ENCODE measurements around the gene ABTB2.

The ABTB2 gene

DNA sequence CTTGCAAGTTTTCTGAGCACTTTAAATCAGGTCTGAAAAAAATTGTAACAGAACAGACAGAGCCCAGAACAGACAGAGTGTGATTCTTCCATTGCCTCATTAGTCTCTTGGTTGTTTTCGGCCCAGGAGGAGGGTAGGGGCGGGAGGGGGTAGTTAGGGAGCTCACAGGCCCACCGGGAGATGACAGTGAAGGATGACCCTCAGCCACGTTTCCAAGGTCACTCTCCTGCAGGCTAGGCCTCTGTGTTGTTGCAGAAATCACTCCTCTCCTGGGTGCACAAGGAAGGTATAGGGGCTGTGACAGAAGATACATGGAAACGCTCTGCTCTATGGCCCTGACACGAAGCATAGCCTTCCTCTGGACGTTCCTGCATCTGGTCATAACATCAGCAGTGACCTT is 69.3 kb downstream of the ABTB2 start:
- H3K9ac ChIP-seq (ENCODE audit: low read length): no peak overlapping the region
- no peaks in the 10 kb centered on the region for H3K27me3 ChIP-seq (ENCODE audit: control insufficient read depth, insufficient read depth, low read length)
- H3K4me3 ChIP-seq (ENCODE audit: low read length): no peak overlapping the region
- no peaks in the 10 kb centered on the region for H3K36me3 ChIP-seq (ENCODE audit: control insufficient read depth, insufficient read depth, low read length)
- H3K27ac ChIP-seq (ENCODE audit: low read depth, low read length): no peak overlapping the region
- peaks cover 4% of the 10 kb centered on the region for H3K4me1 ChIP-seq (ENCODE audit: control insufficient read depth, insufficient read depth, low read length)

DNA sequence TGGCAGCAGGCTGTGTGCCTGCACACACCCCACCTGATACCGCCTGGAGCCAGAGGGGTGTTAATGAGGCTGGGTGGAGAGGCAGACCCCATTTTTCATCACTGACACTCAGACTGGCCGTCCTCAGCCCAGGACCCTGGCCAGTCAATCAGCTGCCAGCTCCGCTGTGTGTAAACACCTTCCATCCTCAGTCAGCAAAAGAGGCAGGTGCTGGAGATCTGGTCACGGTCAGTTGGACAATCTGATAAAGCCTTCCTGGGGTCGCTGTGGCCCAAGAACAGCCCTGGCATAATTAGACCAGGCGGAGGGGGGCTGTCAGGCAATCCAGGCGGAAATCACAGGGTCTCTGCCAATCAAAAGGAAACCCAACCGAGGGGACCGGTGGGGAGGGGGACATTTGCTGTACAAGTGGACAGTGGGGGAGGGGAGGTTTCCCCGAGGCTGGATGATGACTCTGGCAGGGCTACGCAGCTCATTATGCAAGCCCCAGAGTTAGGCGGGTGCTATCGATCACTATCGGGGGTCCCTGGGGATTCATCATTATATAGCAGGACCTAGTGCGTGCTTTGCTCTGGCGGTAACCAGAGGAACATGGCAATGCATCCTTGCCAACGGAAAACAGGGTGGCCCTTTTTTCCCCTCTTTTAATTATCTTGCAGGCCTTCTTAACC is 72.9 kb downstream of the ABTB2 start:
- H3K27me3 ChIP-seq (ENCODE audit: control insufficient read depth, insufficient read depth, low read length): no peaks in the 10 kb centered on the region
- H3K4me1 ChIP-seq (ENCODE audit: control insufficient read depth, insufficient read depth, low read length): no peaks in the 10 kb centered on the region
- H3K9ac ChIP-seq (ENCODE audit: low read length): no peak overlapping the region
- H3K4me3 ChIP-seq (ENCODE audit: low read length): no peak overlapping the region
- H3K36me3 ChIP-seq (ENCODE audit: control insufficient read depth, insufficient read depth, low read length): no peaks in the 10 kb centered on the region
- no peak overlapping the region for H3K27ac ChIP-seq (ENCODE audit: low read depth, low read length)

DNA sequence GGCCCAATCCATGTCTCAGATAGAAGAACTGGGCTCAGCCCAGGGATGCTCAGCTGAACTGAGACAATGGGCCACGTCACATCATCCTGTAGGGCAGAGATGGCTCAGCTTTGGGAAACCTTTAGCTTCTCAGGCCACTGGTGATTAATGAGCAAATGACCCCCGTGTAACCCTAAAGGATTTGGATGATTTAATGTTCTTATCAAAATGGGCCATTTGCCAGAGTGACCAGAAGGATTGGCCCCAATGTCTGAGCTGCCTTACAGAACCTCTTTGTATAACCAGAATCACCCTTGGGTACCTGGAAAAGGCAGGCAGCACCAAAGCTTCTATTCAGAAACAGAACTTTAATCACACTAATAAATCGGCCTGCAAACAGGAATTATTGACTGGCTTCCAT is 73.7 kb downstream of the ABTB2 start:
- H3K36me3 ChIP-seq (ENCODE audit: control insufficient read depth, insufficient read depth, low read length): no peaks in the 10 kb centered on the region
- H3K27ac ChIP-seq (ENCODE audit: low read depth, low read length): no peak overlapping the region
- no peak overlapping the region for H3K9ac ChIP-seq (ENCODE audit: low read length)
- no peaks in the 10 kb centered on the region for H3K27me3 ChIP-seq (ENCODE audit: control insufficient read depth, insufficient read depth, low read length)
- no peaks in the 10 kb centered on the region for H3K4me1 ChIP-seq (ENCODE audit: control insufficient read depth, insufficient read depth, low read length)
- no peak overlapping the region for H3K4me3 ChIP-seq (ENCODE audit: low read length)

DNA sequence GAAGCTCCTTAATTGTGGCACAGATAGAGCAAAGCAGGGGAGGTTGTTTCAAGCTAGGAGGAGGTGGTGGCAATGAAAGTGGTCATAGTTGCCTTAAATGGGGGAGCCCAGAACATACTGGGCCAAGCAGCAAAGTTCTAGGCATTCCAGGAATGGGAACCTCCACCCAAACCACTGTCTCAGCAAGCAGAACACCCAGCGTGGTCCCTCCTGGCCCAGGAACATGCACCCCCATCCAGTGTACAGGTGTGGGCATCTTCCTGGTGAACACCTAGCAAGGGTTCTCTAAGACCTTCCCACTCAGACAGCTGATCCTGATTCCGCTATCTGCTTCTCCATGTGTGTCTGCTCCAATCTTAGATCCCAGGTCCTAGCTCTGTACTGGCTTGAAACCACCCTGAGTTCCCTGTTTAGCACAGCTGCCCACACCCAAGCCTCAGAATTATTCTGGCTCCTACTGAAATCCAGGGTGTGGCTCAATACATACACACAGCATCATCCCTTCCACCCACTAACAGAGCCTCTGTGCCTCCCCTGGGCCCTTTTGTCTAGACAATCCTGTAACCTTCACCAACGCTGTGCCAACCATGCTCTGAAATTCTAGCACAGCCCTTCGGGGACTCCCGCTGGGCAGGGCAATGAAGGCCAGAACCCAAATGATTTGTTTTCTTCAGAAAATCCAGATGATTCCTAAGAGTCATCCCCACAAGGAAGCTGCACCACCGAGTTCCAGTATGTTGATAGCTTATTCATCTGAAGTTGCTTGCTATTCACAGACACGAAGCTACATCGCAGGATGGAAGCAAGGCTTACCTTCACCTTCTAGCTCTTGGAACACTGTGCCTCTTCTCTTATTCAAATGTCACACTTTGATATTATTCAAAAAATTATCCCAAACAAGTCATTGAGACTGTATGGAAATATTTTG is 76.6 kb downstream of the ABTB2 start:
- no peak overlapping the region for H3K27ac ChIP-seq (ENCODE audit: low read depth, low read length)
- no peaks in the 10 kb centered on the region for H3K27me3 ChIP-seq (ENCODE audit: control insufficient read depth, insufficient read depth, low read length)
- H3K4me3 ChIP-seq (ENCODE audit: low read length): no peak overlapping the region
- H3K4me1 ChIP-seq (ENCODE audit: control insufficient read depth, insufficient read depth, low read length): no peaks in the 10 kb centered on the region
- no peaks in the 10 kb centered on the region for H3K36me3 ChIP-seq (ENCODE audit: control insufficient read depth, insufficient read depth, low read length)
- no peak overlapping the region for H3K9ac ChIP-seq (ENCODE audit: low read length)

DNA sequence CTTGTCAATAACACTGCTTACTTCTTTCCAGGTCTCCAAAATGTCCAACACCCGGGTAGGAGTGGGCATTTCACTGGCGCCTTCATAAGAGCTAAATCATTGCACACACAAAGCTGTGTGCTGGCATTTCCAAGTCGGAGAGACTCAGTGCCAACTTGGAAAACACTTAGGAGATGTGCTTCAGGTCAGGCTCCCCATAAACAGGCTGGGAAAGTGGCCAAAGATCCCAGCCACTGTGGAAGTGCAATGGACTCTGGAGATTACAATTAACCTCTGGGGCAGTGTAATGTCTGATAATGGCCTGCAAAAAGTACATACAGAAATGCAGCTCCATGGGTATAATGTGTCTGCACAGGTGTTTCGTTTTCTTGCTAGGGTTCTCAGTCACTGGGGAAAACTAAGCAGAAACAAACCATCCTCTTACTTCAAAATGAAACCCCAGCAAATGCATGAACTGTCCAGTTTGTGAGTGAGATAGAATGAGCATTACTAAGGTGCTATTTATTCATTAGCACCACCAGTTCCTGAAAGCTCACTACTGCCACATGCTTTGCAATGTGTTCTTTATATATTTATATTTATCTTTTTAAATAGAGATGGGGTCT is 79.0 kb downstream of the ABTB2 start:
- no peak overlapping the region for H3K9ac ChIP-seq (ENCODE audit: low read length)
- no peak overlapping the region for H3K27ac ChIP-seq (ENCODE audit: low read depth, low read length)
- no peaks in the 10 kb centered on the region for H3K36me3 ChIP-seq (ENCODE audit: control insufficient read depth, insufficient read depth, low read length)
- no peaks in the 10 kb centered on the region for H3K4me1 ChIP-seq (ENCODE audit: control insufficient read depth, insufficient read depth, low read length)
- H3K4me3 ChIP-seq (ENCODE audit: low read length): no peak overlapping the region
- no peaks in the 10 kb centered on the region for H3K27me3 ChIP-seq (ENCODE audit: control insufficient read depth, insufficient read depth, low read length)

DNA sequence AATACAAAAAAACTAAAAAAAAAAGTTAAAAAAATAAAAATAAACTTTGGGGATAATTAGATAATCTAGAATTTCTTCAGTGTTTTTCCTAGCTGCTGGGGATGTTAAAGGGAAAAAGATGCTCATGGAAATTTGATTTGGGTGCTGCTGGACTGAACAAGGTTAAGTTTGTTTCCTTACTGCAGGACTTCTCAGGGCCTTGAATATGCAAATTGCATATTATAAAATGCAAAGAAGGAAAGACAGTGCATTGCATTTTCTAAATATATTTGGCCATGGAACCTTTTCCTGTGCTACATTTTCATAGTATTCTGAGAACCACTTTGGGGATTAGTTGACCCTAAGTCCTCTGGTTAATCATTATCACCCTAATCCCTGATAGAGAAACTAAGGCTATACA is 79.6 kb downstream of the ABTB2 start:
- H3K4me1 ChIP-seq (ENCODE audit: control insufficient read depth, insufficient read depth, low read length): no peaks in the 10 kb centered on the region

DNA sequence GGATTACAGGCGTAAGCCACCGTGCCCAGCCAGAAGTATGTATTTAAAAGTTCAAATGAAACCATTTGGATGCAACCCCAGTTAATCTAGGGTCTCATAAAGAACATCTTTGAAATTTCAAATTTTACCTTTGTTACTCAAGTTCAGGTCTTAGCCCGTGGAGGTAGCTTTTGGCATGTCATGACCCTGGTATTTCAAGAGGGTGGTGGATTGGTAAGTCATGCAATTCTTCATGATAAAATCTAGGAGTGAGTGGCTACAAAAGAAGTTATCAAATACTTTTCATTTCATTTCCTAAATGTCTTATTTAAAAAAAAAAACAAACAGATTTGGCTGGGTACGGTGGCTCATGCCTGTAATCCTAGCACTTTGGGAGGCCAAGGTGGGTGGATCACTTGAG is 80.6 kb downstream of the ABTB2 start:
- no peaks in the 10 kb centered on the region for H3K36me3 ChIP-seq (ENCODE audit: control insufficient read depth, insufficient read depth, low read length)
- H3K4me3 ChIP-seq (ENCODE audit: low read length): no peak overlapping the region
- no peaks in the 10 kb centered on the region for H3K27me3 ChIP-seq (ENCODE audit: control insufficient read depth, insufficient read depth, low read length)
- H3K27ac ChIP-seq (ENCODE audit: low read depth, low read length): no peak overlapping the region
- H3K9ac ChIP-seq (ENCODE audit: low read length): no peak overlapping the region
- H3K4me1 ChIP-seq (ENCODE audit: control insufficient read depth, insufficient read depth, low read length): no peaks in the 10 kb centered on the region

More for the DNA sequence above, 79.6 kb downstream of the ABTB2 start:
- Histone ChIP-seq H3K4me3 (ENCODE audit: low read length) (no peak overlapping the region), H3K9ac (ENCODE audit: low read length) (no peak overlapping the region), H3K27me3 (ENCODE audit: control insufficient read depth, insufficient read depth, low read length) (no peaks in the 10 kb centered on the region), H3K36me3 (ENCODE audit: control insufficient read depth, insufficient read depth, low read length) (no peaks in the 10 kb centered on the region), H3K27ac (ENCODE audit: low read depth, low read length) (no peak overlapping the region)

DNA sequence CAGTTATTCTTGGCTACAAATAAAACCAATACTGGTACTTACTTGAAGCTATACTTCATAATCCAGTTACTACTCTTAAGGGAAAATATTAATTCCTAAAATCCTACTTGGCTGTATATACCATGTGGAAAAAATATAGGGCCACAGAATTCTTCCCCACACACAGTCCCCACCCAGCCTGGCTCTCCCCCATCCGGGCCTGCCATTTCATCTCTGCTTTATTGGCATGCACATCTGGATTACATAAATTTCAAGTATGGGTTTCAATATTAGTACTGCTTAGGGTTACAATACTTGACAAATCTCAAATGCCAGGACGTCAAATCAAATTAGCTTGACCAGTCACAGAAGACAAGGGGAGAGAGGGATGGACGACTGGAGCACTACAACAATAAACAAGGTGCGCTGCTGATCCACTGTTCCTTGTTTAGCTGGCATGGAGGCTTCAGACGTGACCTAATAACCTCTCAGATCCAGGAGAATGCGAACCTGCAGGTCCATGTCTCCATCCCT is 81.4 kb downstream of the ABTB2 start:
- no peak overlapping the region for H3K4me3 ChIP-seq (ENCODE audit: low read length)
- no peaks in the 10 kb centered on the region for H3K4me1 ChIP-seq (ENCODE audit: control insufficient read depth, insufficient read depth, low read length)
- H3K27ac ChIP-seq (ENCODE audit: low read depth, low read length): no peak overlapping the region
- H3K36me3 ChIP-seq (ENCODE audit: control insufficient read depth, insufficient read depth, low read length): no peaks in the 10 kb centered on the region
- no peak overlapping the region for H3K9ac ChIP-seq (ENCODE audit: low read length)
- H3K27me3 ChIP-seq (ENCODE audit: control insufficient read depth, insufficient read depth, low read length): no peaks in the 10 kb centered on the region

DNA sequence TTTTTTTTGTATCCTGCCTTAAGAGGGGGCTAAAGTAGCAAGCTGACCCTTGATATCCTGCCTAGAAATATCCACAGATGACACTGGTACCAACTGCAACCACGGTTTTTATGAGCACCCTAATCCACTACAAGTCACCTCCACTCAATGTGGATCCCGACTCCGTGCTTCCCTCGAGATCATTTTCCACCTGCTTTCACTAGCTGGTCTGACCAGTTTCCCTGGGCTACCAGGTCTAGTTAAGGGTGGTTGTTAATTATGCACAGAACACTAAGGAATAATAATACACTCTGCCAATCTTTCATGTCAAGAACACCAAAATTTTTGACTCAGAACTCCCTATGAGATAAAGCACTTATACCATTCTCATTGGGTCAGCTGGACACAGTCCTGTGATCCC is 82.3 kb downstream of the ABTB2 start:
- Histone ChIP-seq H3K27ac (ENCODE audit: low read depth, low read length) (no peak overlapping the region), H3K36me3 (ENCODE audit: control insufficient read depth, insufficient read depth, low read length) (no peaks in the 10 kb centered on the region), H3K9ac (ENCODE audit: low read length) (no peak overlapping the region), H3K4me1 (ENCODE audit: control insufficient read depth, insufficient read depth, low read length) (no peaks in the 10 kb centered on the region), H3K27me3 (ENCODE audit: control insufficient read depth, insufficient read depth, low read length) (no peaks in the 10 kb centered on the region), H3K4me3 (ENCODE audit: low read length) (no peak overlapping the region)

DNA sequence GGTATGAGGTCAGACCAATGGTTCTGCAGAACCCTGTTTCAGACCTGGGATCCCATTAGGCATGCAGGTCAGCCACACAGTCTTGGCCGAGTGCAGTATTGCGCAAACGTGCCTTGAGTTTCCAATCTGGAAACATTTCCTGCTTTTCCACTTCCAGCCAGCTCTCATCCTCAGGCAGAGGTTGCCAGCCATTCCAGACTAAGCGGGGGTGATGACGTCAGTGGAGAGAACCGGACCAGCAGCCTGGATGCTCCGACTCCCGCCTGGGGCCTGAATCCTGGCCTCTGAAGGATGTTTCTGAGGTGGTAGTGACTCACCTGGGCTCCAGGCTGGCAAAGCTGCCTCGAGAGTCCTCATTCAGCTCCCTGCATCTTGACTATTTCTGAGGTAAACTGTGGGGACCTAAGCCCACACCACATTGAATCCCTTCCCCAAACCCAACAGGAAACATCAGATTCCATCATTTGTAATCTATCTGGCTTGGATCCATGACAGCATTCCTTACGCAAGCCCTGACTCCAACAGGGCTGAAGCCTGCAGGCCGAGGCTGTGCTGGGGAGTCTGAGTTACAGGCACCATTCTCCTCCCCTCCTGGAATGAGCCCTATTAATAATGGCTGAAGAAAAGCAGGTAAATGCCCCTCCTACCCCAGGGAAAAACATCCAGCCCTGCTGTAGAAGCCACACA is 83.0 kb downstream of the ABTB2 start:
- Histone ChIP-seq H3K4me1 (ENCODE audit: control insufficient read depth, insufficient read depth, low read length) (no peaks in the 10 kb centered on the region), H3K27me3 (ENCODE audit: control insufficient read depth, insufficient read depth, low read length) (no peaks in the 10 kb centered on the region), H3K9ac (ENCODE audit: low read length) (no peak overlapping the region), H3K4me3 (ENCODE audit: low read length) (no peak overlapping the region), H3K27ac (ENCODE audit: low read depth, low read length) (no peak overlapping the region), H3K36me3 (ENCODE audit: control insufficient read depth, insufficient read depth, low read length) (no peaks in the 10 kb centered on the region)

DNA sequence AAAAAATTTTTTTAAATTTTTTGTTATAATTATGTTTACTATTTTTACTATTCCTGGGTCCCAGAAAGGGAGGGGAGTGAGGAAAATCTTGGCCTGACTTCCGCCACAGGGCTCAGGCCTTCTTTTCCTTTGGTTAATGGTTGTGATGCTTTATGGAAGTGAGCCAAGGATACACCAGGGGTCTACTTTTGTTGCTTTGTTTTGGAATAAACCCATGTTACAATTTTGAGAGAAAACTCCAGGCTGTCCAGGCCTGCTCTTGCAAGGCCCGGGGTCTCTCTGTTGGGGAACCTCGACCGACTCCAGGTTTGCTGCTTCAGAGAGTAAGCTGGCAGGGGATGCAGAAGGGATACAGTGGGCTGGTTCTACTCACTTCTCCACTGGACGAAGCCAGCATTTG is 84.7 kb downstream of the ABTB2 start:
- Histone ChIP-seq H3K36me3 (ENCODE audit: control insufficient read depth, insufficient read depth, low read length) (no peaks in the 10 kb centered on the region), H3K4me3 (ENCODE audit: low read length) (no peak overlapping the region), H3K4me1 (ENCODE audit: control insufficient read depth, insufficient read depth, low read length) (no peaks in the 10 kb centered on the region), H3K27me3 (ENCODE audit: control insufficient read depth, insufficient read depth, low read length) (no peaks in the 10 kb centered on the region), H3K27ac (ENCODE audit: low read depth, low read length) (no peak overlapping the region), H3K9ac (ENCODE audit: low read length) (no peak overlapping the region)

DNA sequence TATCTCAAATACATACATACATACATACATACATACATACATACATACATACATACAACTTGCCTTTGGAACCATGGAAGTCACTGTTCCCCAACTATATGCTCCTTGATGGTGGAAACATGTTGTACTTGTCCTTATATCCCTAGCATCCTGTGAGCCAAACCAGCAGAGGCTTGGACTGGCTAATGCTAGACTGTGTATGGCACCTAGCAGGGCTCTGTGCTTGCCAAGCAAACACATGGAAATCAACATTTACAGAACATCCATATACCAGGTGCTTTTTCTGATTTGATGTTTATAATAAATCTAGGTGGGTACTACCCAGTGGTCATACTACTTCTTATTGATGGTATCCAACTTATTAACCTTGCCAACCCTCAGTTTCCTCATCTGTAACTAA is 86.1 kb downstream of the ABTB2 start:
- H3K4me1 ChIP-seq (ENCODE audit: control insufficient read depth, insufficient read depth, low read length): no peaks in the 10 kb centered on the region
- no peak overlapping the region for H3K9ac ChIP-seq (ENCODE audit: low read length)
- H3K27ac ChIP-seq (ENCODE audit: low read depth, low read length): no peak overlapping the region
- H3K27me3 ChIP-seq (ENCODE audit: control insufficient read depth, insufficient read depth, low read length): no peaks in the 10 kb centered on the region
- H3K36me3 ChIP-seq (ENCODE audit: control insufficient read depth, insufficient read depth, low read length): no peaks in the 10 kb centered on the region
- no peak overlapping the region for H3K4me3 ChIP-seq (ENCODE audit: low read length)

Data from rectal smooth muscle tissue (tissue), 1 donor.